NCI-H2081 treated with DMSO at 0.1 percent for 48 hours (cell line): ENCODE measurements around the gene MEF2D.

Experiments
- DNase-seq: peaks from one replicate; lab custom pipeline; 2025; lab: John Stamatoyannopoulos, UW

Gene MEF2D

DNA sequence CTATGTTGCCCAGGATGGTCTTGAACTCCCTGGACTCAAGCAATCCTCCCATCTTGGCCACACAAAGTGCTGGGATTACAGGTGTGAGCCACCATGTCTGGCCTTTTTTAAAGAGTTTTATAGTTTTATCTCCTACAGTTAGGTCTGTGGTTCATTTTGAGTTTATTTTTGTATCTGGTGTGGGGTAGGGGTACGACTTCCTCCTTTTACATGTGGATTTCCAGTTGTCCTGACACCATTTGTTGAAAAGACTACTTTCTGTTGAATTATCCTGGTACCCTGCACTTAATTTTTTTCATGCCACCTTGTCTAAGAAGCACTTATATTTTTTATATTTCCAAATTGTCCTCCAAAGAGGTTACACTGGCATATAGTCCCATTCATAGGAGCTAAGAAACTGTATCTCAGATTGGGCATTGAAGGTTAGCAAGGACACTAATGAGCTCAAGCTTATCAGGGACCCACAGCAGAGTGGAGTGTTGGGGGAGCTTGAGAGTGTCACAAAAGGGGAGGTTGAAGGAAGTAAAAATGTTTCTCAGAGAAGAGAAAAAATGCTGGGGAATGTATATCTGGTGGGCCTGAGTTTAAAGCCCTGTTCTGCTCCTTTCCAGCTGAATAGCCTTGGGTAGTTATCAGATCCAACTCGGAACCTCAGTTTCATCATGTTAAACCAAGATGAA is 23.4 kb upstream of the MEF2D start:
- DNase-seq, result no peak

DNA sequence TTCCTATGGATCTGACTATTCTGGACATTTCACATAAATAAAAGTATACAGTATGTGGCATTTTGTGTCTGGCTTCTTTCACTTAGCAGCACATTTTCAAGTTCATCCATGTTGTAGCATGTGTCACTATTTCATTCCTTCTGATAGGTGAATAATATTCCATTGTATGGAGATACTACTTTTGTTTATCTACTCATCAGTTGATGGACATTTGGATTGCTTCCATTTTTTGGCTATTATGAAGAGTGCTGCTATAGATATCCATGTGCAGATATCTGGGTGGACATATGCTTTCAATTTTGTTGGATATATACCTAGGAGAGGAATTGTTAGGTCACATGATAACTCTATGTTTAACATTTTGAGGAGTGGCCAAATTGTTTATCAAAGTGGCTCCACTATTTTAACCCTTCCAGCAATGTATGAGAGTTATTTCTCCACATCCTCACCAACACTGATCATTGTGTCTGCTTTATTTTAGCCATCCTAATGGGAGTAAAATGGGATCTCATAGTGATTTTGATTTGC is 21.9 kb upstream of the MEF2D start:
- DNase-seq, result no peak

DNA sequence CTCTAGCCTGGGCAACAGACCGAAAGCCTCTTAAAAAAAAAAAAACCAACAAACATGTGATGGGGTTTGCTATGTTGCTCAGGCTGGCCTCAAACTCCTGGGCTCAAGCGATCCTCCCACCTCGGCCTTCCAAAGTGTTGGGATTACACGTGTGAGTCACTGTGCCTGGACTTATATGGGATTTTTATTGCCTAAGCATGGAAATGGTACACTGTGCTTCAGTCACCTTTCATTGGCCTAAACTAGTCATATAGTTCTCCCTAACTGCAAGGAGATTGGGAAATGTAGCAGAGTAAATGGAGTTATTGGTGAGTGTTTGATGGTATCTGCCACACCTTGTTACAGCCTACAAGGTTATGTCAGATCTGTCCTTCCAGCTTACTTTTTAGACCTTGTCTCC is 17.2 kb upstream of the MEF2D start:
- no peak for DNase-seq

DNA sequence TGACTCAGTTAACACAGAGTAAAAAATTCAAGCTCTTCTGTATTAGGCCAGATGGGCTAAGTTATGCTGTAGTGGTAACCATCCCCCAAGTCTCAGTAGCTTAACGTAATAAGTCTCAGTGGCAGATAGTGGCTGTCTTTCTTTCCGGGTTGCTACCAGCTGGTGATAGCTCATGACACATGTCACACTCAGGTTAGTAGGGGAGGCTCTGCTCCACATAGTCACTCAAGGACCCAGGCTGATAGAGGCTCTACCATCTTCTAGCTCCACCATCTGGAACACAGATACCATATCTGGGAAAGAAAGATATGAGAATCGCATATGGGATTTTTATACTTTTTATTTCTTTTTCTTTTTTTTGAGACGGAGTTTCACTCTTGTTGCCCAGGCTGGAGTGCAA is 16.2 kb upstream of the MEF2D start:
- no peak for DNase-seq

DNA sequence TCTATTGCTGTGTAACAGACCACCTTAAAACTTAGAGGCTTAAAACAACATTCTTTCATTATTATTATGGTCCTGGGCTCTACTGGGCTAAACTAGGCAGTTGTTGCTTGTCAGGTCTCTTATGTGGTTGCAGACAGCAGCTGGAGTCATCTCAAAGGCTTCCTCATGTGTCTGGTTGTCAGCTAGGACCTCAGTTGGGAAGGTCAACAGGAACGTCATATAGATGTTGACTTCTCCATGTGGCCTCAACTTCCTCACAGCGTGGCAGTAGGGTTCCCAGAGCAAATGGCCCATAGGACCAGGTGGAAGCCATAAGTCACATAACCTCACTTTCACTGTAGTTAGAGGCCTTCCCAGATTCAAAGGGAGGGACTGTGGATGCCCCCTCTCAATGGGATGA is 15.4 kb upstream of the MEF2D start:
- no peak for DNase-seq

DNA sequence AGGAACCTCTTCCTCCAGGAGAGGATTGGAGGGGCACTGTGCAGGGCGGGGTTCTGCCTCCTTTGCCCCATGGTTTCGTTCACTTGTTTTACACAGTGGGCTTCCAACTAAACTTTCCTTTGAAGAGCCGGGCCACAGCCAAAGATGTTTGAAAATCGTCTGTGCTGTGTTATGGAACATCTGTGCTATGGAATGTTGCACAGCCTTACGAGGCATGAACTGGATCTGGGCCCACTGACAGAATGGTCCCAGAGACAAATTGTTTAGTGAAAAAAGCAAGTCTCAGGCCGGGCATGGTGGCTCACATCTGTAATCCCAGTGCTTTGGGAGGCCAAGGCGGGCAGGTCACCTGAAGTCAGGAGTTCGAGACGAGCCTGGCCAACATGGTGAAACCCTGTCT is 12.6 kb upstream of the MEF2D start:
- DNase-seq, result no peak

DNA sequence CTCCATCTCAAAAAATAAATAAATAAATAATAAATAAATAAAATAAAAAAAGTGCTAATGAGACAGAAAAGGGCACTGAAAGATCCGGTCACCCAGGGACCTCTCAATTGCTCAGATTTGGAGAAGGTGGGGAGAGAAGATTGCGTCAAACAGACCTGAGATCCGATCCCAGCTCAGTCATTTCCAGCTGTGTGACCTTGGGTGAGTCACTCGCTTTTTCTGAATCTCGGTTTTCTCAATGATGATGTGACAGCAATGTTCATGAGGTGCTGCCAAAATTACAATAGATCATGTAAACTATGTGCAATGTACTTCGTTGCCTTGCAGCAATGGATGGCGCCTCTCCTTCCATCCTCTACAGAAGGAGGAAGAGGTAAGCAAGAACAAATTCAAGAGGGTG is 11.1 kb upstream of the MEF2D start:
- DNase-seq, result no peak

DNA sequence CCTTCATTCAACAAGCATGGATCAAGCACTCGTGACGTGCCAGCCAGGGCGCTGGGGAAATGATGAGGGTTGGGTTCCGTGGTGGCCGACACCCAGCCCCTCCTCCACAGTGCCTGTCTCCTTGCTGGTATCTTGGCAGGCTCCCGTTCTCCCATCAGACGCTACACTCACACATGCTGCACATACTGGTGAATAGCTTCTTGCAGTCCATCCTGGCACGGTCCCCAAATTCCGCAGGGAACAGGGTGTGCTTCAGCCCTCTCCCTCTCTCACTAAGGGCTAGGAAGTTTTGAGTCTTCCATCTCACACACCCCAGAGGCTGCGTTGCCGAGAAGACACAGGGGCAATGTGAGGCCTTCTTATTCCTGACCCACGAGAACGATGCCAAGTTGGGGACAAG is 10.1 kb upstream of the MEF2D start:
- no peak for DNase-seq

DNA sequence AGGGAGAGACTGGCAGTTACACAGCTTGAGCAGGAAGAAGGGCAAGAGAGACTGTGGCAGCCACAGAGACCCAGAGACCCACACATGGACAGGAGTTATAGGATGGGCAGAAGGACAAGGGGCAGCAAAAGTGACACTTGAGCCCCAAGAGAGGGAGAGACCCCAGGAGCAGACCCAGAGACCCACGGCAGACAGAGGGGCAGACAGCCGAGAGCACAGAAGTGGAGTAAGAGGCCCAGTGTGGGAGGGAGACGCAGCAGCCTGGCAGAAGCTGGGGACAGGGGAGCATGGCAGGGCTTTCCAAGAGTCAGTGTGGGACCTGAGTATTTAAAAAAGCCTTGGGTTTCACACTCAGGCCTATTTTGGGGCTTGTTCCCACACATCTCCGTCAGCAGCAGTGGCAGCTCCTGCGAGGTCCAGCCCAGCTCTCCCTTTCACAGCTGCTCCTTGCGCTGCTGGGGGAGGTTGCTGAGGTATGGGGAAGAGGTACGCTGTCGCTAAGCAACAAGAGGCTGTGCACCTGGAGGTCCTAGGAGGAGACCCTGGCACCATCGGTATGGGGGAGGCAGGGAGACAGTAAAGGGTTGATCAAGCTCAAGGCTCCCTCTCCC is 9.0 kb upstream of the MEF2D start:
- no peak for DNase-seq

DNA sequence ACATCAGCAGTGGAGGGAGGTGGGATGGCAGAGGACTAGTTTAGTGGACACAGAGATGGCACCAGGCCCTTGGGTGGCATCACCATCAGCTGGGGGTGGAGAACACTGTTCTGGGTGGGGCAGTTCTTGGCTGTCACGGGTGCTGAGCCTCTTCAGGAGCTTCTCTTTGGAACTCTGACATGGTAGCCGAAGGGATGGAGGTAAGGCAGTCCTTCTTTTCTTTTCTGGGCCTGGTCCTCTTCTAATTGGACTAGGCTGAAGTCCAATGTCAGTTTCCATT is 8.3 kb upstream of the MEF2D start:
- no peak for DNase-seq

DNA sequence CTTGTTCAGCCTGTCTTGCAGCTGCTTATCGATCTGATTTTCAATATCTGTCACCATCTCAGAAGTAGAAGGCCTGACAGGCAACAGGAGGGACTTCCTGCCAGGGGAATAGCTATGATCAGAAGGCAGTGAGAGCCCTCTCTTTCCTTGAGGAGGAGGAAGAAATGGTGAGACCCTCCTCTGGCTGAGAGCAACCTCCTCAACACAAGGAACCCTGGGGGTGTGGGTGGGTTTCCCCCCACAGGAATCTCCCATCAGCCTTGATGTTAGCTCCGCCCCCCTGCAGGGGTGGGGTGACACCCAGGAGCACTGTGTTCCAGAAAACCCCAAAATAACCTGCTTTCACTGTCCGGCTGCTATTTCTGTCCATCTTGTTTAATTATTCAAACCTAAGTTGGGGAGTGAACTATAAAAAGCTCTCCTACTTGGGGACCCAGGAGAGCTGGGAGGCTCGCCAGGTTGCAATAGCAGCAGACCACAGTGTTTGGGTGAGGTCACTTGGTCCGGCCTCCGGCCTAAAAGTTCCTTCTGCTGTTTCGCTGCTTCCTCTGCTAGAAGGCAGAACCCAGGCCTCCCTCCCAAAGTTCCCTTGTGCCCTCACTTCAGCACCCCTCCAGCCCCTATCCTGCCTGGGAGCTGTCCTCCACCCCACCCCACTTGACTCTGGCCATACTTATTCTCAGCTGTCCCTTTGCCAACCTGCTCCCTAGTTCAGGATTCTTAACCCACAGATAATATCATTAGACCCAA is 7.8 kb upstream of the MEF2D start:
- DNase-seq, result no peak

DNA sequence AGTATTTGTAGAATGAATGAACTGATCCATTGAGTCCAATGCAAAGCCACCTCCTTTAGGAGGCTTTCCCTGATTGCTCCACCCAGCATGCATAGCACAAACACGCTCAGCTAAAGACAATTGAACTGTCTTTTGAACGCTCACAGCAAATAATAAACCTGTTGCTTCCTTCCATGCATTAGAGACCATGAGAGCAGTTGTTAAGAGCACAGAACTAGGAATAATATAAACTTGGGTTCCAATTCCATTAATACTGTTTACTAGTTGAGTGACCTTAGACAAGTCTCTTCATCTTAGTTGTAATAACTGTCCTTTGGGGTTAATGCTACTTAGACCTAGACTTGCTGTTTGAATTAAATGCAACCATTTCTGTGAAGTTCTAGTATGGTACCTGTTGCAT is 5.9 kb upstream of the MEF2D start:
- no peak for DNase-seq

DNA sequence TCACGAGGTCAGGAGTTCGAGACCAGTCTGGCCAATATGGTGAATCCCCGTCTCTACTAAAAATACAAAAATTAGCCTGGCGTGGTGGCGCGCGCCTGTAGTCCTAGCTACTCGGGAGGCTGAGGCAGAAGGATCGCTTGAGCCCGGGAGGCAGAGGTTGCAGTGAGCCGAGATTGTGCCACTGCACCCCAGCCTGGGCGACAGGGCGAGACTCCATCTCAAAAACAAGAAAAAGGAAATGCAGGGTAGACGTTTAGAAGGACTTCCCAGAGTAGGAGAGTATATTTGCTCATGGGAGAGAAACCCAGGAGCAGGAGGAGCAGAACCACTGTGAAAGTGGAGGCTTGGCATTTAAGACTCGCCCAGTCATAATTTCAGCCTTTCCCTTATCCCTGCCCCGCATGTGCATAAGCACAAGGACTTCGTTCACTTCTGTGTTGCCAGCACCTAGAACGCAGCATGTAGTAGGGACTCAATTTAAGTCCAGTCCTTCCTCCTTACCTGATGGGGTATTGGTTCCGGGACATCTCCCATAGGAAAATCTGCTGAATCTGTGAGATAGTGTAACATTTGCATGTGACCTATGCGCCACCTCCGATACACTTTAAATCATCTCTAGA is 5.2 kb upstream of the MEF2D start:
- no peak for DNase-seq

DNA sequence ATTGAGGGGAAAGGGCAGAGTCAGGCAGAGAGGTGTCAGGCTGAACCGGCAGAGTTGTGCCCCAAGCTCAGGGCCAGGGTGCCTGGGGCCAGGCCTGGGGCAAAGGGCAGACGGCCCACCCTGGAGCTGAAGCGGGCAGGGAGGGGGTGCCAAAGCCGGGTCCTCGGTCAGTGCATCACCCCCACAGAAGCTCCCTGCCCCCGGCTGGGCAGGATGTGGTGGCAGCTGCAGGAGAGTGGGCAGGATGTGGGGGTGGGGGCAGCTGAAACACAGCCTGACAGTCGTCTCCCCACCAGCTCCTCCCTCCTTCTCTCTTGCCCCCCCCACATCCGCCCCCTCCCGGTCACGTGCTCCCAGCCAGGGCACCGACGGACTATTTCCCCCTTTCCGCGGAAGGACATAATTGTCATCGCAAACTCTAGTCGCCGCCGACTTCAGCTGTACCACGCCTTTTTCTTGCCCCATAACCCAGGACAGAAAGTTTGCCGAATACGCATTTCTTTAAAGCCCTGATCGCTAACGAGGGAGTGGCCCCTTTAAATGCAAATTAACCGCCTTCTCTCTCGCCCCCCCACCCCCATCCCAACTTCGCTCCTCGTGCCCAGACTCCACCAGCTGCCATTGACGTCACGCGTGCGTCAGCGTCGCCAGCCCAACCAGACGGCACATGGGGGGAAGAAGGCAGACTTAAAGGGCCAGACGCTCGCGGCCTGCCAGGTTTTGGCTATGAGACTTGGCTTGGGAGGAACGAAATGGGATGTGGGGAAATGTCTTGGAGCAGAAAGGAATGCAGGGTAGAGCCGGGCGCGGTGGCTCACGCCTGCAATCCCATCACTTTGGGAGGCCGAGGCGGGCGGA is 4.5 kb upstream of the MEF2D start:
- DNase-seq, result peak; percentile 91

DNA sequence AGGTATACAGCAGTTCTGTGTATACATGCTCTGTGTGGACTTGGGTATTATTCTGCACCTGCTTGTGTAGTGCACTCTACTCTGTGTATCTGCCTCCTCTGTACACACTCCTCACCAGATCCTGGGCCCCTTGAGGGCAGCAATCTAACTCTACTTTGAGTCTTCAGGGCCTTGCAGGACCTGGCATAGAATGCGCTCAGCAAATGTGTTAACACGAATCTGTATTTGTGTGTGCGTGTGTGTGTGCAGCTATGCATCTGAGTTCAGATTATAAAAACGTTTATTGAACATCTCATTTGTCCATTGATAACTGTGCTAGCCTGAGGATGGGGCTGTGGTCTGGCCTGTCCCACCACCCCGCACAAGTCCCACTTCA is 3.9 kb upstream of the MEF2D start:
- peak; percentile 21 for DNase-seq

DNA sequence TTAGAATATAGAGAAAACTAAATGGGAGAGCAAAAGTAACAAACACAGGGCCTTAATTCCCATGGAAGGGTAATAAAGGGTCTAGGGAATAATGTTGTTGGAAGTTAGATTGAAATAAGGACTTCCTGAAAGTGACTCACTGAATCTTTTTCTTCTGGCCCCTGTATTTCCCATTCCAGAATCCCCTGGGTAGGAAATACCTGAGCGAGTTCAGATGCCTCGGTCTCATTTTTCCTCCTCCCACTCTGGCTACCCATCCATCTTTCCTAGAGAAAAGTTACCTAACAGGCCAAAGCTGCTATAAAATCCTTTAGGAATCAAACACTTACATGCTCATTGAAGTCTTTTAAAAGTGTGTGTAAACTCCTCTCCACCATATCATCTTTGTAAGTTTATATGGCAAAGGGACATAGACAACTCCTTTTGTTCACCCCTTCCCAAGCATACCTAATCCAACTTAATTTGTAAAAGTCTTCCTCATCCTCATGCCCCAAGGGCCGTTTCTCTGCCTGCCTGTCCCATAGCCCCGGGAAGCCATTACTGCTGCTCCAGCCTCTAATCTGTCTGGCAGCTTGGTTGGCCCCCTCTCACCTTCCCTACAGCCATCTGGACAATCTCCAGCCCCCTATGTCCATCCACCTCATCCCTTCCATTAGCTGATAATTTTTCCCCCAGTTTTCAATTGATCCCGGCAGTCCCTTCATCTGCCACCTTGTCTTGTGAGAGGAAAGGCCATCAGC is 3.3 kb upstream of the MEF2D start:
- no peak for DNase-seq

DNA sequence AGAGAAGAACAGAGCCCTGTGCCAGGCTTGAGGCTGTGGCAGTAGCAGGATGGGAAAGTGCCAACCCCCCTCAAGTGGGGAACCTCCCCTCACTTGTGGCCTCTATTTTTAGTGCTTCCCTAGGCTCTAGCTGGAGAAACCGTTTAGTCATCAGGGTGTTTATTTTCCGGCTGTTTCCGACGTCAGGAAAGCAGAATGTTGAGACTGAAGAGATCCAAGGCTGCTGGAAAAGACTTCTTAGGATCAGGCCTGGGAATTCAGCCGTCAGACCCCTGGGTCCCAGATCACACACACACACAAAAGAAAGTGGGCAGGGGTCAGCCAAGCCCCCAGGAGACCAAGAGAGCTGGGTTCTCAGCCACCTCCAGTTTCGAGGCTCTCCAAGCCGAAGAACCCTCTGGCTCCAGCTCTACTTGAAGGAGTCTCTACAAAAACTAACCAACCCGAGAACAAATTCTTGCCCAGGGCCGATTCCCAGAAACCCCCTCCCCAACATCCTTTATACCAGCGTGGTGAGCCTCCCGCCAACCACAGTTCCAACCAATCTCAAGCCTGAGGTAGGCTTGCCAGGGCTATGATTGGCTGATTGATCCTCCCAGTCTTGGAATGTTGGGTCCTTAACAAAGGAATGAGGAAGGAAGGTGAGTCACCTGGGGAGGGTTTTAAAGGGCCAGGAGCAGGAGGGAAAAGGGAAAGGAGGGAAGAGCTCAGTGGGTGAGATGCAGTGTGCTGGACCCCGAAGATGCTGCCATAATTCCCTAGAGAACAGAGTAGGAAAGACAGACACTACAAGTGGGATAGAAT is 2.5 kb upstream of the MEF2D start:
- no peak for DNase-seq

DNA sequence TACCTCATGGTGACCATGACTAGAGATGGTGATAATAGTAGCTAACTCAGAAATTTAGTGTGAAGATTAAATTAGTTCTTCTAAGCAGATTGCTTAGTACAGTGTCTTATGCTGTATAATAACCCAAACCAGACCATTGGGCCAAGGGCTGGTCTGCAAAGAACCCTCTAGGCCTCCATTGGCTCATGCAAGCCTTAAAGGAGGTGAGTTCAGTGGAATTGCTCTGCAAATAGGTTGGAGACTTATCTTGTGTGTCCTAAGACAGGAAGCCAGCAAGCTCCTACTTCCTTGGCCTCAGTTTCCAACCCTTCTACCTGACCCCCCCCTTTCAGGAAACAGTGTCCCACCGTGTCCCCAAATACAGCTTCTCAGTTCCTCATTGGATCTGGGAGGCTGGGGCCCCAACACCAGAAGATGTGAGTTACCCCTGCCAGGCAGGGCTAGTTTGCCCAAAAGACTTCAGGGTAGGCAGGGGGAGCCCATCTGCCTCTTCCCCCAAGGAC is 1.9 kb upstream of the MEF2D start:
- DNase-seq, result no peak

DNA sequence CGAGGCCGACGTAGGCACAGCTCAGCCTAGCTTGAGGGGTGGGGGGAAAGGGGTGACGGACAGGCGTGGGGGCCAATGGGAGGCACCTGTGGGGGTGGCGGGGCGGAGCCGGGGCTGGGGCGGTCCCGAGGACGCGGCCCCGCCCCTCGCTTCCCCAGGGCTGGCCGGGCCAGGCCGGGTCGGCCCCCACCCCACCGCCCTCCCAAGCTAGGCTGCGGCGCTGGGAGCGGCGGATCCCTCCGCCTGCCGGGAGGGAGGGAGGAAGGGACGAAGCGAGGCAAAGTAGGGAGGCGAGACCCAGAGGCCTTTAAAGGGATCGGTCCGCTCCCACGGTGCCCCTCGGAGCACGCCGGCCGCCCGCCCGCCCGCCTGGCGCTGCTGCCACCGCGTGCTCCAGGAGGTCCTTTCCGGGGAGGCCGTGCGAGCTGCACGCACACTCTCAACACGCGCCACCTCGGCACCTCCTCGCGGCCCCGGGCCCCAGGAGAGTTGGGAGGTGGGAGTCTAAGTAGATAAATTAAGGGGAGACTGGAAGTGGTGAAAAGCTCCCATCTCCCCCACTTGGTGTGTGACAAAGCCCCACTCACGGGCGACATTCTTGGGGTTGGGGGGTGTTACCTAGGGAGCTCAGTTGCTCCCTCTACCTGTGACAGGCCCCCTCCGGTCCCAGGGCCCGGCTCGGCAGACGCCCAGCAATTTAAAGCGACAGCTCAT is 375 bp upstream of the MEF2D start:
- DNase-seq, result peak; percentile 85
